NCI-H1417 treated with DMSO at 0.1 percent for 48 hours (cell line): ENCODE results near the gene ANTXR2.

ENCODE experiments used
- DNase-seq: peaks from one replicate; lab custom pipeline; 2025; lab: John Stamatoyannopoulos, UW

The ANTXR2 gene

GRCh38 chr4:80092088-80092487 is 19.1 kb upstream of the ANTXR2 start:
- DNase-seq = no peak

- DNase-seq = no peak
Measured at GRCh38 chr4:80091688-80092087, 18.7 kb upstream of the ANTXR2 start.

- no peak for DNase-seq
Measured at GRCh38 chr4:80091184-80091583, 18.2 kb upstream of the ANTXR2 start.

- DNase-seq = no peak
Measured at GRCh38 chr4:80090090-80090489, 17.1 kb upstream of the ANTXR2 start.

GRCh38 chr4:80088471-80088870 is 15.4 kb upstream of the ANTXR2 start:
- no peak for DNase-seq

- DNase-seq = no peak
Measured at GRCh38 chr4:80086296-80086695, 13.3 kb upstream of the ANTXR2 start.

- DNase-seq = no peak
Measured at GRCh38 chr4:80085081-80085480, 12.1 kb upstream of the ANTXR2 start.

GRCh38 chr4:80082693-80083092 is 9.7 kb upstream of the ANTXR2 start:
- DNase-seq = no peak

GRCh38 chr4:80081566-80081965 is 8.5 kb upstream of the ANTXR2 start:
- DNase-seq = no peak

- DNase-seq = no peak
Measured at GRCh38 chr4:80079255-80079923, 6.4 kb upstream of the ANTXR2 start.

- DNase-seq = no peak
Measured at GRCh38 chr4:80078346-80079092, 5.5 kb upstream of the ANTXR2 start.

- DNase-seq = no peak
Measured at GRCh38 chr4:80077639-80078038, 4.6 kb upstream of the ANTXR2 start.

GRCh38 chr4:80076681-80077080 is 3.7 kb upstream of the ANTXR2 start:
- no peak for DNase-seq

GRCh38 chr4:80075995-80076675 is 3.1 kb upstream of the ANTXR2 start:
- DNase-seq = no peak

GRCh38 chr4:80074651-80075050 is 1.6 kb upstream of the ANTXR2 start:
- DNase-seq = no peak

GRCh38 chr4:80074069-80074468 is 1.0 kb upstream of the ANTXR2 start:
- no peak for DNase-seq

GRCh38 chr4:80073473-80074008 is 512 bp upstream of the ANTXR2 start:
- no peak for DNase-seq

GRCh38 chr4:80072228-80072743 is 743 bp downstream of the ANTXR2 start:
- DNase-seq = peak; percentile 14

- DNase-seq = no peak
Measured at GRCh38 chr4:80071604-80072227, 1.3 kb downstream of the ANTXR2 start.

GRCh38 chr4:80070880-80071603 is 2.0 kb downstream of the ANTXR2 start:
- no peak for DNase-seq
